ENCODE data around the gene PLPPR1.

GRCh38 chr9:101350285-101350684 is 321.8 kb downstream of the PLPPR1 start:
- TF ChIP-seq, protein P1, sequence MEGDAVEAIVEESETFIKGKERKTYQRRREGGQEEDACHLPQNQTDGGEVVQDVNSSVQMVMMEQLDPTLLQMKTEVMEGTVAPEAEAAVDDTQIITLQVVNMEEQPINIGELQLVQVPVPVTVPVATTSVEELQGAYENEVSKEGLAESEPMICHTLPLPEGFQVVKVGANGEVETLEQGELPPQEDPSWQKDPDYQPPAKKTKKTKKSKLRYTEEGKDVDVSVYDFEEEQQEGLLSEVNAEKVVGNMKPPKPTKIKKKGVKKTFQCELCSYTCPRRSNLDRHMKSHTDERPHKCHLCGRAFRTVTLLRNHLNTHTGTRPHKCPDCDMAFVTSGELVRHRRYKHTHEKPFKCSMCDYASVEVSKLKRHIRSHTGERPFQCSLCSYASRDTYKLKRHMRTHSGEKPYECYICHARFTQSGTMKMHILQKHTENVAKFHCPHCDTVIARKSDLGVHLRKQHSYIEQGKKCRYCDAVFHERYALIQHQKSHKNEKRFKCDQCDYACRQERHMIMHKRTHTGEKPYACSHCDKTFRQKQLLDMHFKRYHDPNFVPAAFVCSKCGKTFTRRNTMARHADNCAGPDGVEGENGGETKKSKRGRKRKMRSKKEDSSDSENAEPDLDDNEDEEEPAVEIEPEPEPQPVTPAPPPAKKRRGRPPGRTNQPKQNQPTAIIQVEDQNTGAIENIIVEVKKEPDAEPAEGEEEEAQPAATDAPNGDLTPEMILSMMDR (IDR thresholded peaks at IDR 0.05), result no peak
- TF ChIP-seq SIN3A (IDR thresholded peaks at IDR 0.05; ENCODE audit: borderline replicate concordance, insufficient read depth, low read depth, low read length), result no peak

Measured in Panc1 (cell line).